IPS DF 4.7 (cell line): ENCODE data around the gene PSMD13.

Experiments
- DNase-seq: peaks from one replicate; pipeline ENCODE4 v3.0.0-alpha.2; 2013; ENCODE audit warnings: low spot score; ENCODE audit errors: extremely low read depth

The PSMD13 gene

DNA sequence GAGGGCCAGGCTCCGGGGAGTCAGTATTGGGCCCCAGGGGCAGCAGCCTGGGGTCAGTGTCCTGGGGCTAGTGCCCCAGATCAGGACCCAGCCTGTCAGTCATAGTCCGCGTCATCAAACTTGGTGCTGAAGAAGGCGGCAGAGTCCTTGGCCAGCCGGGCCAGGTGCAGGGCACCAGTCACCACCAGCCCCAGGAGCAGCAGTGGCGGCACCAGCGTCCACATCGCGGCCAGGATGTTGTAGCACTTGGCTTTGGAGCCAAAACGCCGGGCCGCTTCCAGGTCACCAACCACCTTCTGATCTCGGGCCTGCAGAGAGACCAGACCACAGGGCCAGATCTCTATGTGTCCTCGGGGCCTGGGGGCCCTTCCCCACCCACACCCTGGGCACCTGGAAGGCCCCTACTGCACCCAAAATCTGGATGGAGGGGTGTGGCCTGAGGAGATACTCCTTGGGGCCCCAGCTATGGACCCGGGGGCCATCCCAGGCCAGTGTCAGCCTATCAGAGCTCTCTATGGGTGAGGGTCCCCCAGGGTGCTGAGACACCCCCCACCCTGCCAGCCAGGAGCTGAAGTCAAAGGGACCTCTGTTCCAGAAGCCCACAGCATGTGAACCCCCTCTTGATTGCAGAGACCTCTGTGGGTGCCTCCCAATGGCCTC, 61.8 kb downstream of the PSMD13 start:
- no peak for DNase-seq

GRCh38 chr11:299081-299891, 62.5 kb downstream of the PSMD13 start, which contains the start of gene IFITM5:
Gene IFITM5 (minus strand): TSS chr11:299526. CDS start chr11:299490, 36 bp downstream.
- DNase-seq: no peak

DNA sequence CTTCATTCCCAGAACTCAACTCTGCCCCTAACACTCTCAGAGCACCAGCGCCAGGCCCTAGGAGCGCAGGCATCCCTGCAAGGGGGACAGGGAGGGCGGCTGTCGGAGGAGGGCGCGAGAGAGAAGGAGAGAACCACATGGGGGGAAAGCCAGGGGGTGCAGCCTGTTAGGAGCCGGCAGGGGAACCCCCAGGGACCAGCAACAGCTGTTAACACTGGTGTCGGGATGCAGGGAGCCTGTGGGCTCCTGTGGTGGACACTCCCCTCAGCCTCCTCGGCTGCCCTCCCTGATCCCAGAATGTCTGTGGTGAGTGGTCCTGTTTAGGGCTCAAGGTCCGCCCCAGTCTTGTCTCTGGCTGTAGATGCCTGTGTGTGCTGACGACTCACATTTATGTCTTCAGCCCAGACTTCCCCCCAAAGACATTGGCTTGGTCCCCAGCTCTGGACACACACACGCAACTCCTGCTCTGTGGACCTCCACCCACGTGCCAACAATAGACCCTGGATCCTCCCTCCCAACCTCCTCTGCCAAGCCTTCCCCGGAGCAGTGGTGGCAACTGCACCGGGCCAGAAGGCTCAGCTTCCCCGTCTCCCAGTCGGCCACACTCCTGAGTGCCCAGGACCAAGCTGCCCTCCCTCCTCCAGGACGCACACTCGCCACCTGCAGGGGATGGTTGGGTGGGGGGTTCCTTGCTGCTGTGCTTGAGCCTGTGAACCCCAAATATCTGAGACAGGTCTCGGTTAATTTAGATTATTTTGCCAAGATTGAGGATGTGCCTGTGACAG, 63.4 kb downstream of the PSMD13 start:
- DNase-seq: no peak
